Brain microvascular endothelial cell (primary cell): Measurements from ENCODE around the gene UTY.

Source experiments
- DNase-seq: peaks from one replicate; pipeline ENCODE4 v3.0.0-alpha.2; 2020
- H3K27ac ChIP-seq: fragments of 250-450 bp; sonication (Bioruptor Pico); 2 replicates; pipeline ENCODE4 v1.5.1; 2020; ENCODE audit warnings: mild to moderate bottlenecking, moderate library complexity
- H3K27me3 ChIP-seq: fragments of 250-450 bp; sonication (Bioruptor Pico); replicated peaks from 2 replicates; pipeline ENCODE4 v1.5.1; 2020; ENCODE audit warnings: mild to moderate bottlenecking
- H3K36me3 ChIP-seq: fragments of 250-450 bp; sonication (Bioruptor Pico); replicated peaks from 2 replicates; pipeline ENCODE4 v1.5.1; 2020; ENCODE audit warnings: mild to moderate bottlenecking
- H3K4me3 ChIP-seq: 2 replicates; pipeline ENCODE4 v1.5.1; 2011; ENCODE audit warnings: low read depth, mild to moderate bottlenecking, control low read depth, low read length, moderate library complexity
- CTCF ChIP-seq: IDR thresholded peaks from 2 replicates; pipeline ENCODE4 v1.5.1; 2011; ENCODE audit warnings: low read depth, mild to moderate bottlenecking, moderate library complexity, low read length, control low read depth, inconsistent platforms; ENCODE audit errors: missing control alignments
- in situ Hi-C: cut with HindIII; loops from 2 replicates; pipeline ENCODE4 v1.10.0; 2017; ENCODE audit warnings: low sequenced_read_pairs, low pct_ligation_motif_present

The UTY gene

GRCh38 chrY:13432293-13433025 is 47.4 kb downstream of the UTY start:
- DNase-seq = no peak
- in situ Hi-C loops = no loop called here
- no peak overlapping the region for H3K4me3 ChIP-seq
- no peak overlapping the region for H3K27ac ChIP-seq
- H3K36me3 ChIP-seq = no peaks in the 10 kb centered on the region
- no peak for TF ChIP-seq CTCF
- H3K27me3 ChIP-seq = no peaks in the 10 kb centered on the region

GRCh38 chrY:13429551-13429950 is 50.3 kb downstream of the UTY start:
- DNase-seq = no peak
- Histone ChIP-seq H3K4me3 (no peak overlapping the region), H3K27me3 (no peaks in the 10 kb centered on the region), H3K36me3 (no peaks in the 10 kb centered on the region), H3K27ac (no peak overlapping the region)
- in situ Hi-C loops = no loop called here
- no peak for TF ChIP-seq CTCF

GRCh38 chrY:13423281-13423732 is 56.5 kb downstream of the UTY start:
- TF ChIP-seq CTCF = no peak
- H3K27ac ChIP-seq = no peak overlapping the region
- no peaks in the 10 kb centered on the region for H3K36me3 ChIP-seq
- no peaks in the 10 kb centered on the region for H3K27me3 ChIP-seq
- H3K4me3 ChIP-seq = no peak overlapping the region
- in situ Hi-C loops = no loop called here
- DNase-seq = no peak

- H3K27ac ChIP-seq = no peak overlapping the region
- no peak for DNase-seq
- H3K4me3 ChIP-seq = no peak overlapping the region
- H3K36me3 ChIP-seq = no peaks in the 10 kb centered on the region
- in situ Hi-C loops = no loop called here
- no peak for TF ChIP-seq CTCF
- no peaks in the 10 kb centered on the region for H3K27me3 ChIP-seq
Observed at GRCh38 chrY:13416869-13417661, 62.8 kb downstream of the UTY start.

- no peak overlapping the region for H3K4me3 ChIP-seq
- in situ Hi-C loops = no loop called here
- no peaks in the 10 kb centered on the region for H3K36me3 ChIP-seq
- TF ChIP-seq CTCF = no peak
- DNase-seq = no peak
- H3K27ac ChIP-seq = no peak overlapping the region
- no peaks in the 10 kb centered on the region for H3K27me3 ChIP-seq
Observed at GRCh38 chrY:13415556-13415955, 64.3 kb downstream of the UTY start.

GRCh38 chrY:13398876-13399275 is 81.0 kb downstream of the UTY start:
- no peak for TF ChIP-seq CTCF
- Histone ChIP-seq H3K4me3 (no peak overlapping the region), H3K27me3 (no peaks in the 10 kb centered on the region), H3K27ac (no peak overlapping the region), H3K36me3 (no peaks in the 10 kb centered on the region)
- DNase-seq = no peak
- in situ Hi-C loops = no loop called here
